Calu3 (cell line): ENCODE data around the gene TNFRSF4. TPM values are rescaled to one million over a fixed set of nuclear protein-coding genes. Genes with fewer than 3 reads are reported as not detected.

Experiments used
- BruUV-seq: library from RNA; stranded (reverse); fragments of 400-500 nt; replicated peaks from 2 replicates; lab custom pipeline; 2021; lab: Mats Ljungman, UMichigan
- CTCF ChIA-PET: fragments of 300-600 bp; sonication (Branson Sonifier 250); formaldehyde crosslinking; loops from one replicate; lab custom pipeline; 2022; ENCODE audit warnings: antibody characterized with exemption; lab: Charles Lee
- DNase-seq: peaks from one replicate; pipeline ENCODE4 v3.0.0; 2022
- H3K27ac Mint-ChIP-seq: one replicate; pipeline ENCODE4 v1.8.0; 2022; ENCODE audit warnings: mixed read lengths; ENCODE audit not compliant: unreplicated experiment
- H3K27me3 Mint-ChIP-seq: one replicate; pipeline ENCODE4 v1.8.0; 2022; ENCODE audit warnings: mixed read lengths; ENCODE audit not compliant: unreplicated experiment
- H3K36me3 Mint-ChIP-seq: one replicate; pipeline ENCODE4 v1.8.0; 2022; ENCODE audit warnings: mild to moderate bottlenecking, moderate library complexity, mixed read lengths; ENCODE audit not compliant: insufficient read depth, unreplicated experiment
- H3K4me1 Mint-ChIP-seq: one replicate; pipeline ENCODE4 v1.8.0; 2022; ENCODE audit warnings: mild to moderate bottlenecking, low read depth, mixed read lengths; ENCODE audit not compliant: unreplicated experiment
- H3K4me3 Mint-ChIP-seq: one replicate; pipeline ENCODE4 v1.8.0; 2022; ENCODE audit warnings: mild to moderate bottlenecking, low read depth, moderate library complexity, mixed read lengths; ENCODE audit not compliant: unreplicated experiment
- H3K9me3 Mint-ChIP-seq: one replicate; pipeline ENCODE4 v1.8.0; 2022; ENCODE audit warnings: low read depth, mixed read lengths; ENCODE audit not compliant: unreplicated experiment
- intact Hi-C: fragments of 100-400 bp; cut with micrococcal nuclease; formaldehyde crosslinking; loops from one replicate; pipeline ENCODE4 v1.10.0; 2022; ENCODE audit not compliant: unreplicated experiment
- total RNA-seq: library from RNA; stranded (reverse); gene quantifications from 2 replicates; pipeline ENCODE4 v1.2.3, GENCODE V29; 2022
- TF ChIP-seq, protein P1 (sequence below): fragments of 200-600 bp; IDR thresholded peaks from one replicate; pipeline ENCODE4 v1.8.0; 2022; ENCODE audit warnings: antibody characterized with exemption; ENCODE audit not compliant: unreplicated experiment

TNFRSF4 gene
- total RNA-seq, 1 experiment from 2014 or later = not detected

DNA sequence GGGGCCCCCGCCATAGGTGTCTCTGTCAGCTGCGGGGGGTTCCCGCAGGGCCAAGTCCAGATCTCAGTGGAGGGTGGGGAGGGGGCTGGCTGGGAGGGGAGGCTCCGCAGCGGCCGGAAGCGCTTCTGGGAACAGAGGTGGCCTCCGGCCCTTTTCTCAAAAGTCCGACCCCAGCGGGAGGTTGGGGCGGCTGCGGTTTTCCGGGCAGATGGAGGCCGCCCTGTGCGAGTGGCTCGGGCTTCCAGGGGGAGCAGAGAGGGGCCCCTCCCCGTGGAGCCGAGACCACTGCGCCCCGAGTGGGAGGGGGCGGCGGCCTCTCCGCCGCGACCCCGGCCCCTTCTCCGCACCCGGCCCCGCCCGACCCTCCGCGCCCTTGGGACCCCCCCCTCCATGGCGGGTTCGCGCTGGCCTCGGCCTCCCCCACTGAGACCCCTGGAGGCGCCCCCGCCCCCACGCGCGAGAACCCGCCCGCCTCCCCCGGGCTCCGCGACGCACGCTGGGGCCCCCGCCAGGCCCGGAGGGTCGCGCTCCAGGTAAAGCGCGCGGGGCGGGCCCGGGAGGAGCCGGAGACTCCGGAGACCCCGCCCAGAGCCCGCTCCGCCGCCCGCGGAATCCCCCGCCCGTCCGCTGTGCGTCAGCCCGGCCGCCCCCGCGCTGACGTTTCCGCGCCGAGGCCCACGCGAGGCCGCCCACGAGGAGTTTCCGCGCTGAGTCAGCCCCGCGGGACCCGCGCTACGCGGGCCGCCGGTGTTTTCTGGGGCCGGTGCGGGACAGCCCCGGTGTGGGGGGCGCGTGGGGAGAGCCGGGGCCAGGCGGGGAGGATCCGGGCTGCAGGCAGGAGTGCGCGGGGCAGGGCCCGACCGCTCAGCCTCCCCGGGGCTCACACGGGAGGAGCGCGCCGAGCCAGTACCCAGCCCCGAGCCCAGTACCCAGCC is 12.8 kb downstream of the TNFRSF4 start:
- Mint-ChIP-seq H3K27ac (no peak overlapping the region), H3K36me3 (no peaks in the 10 kb centered on the region), H3K27me3 (peaks cover 12% of the 10 kb centered on the region), H3K4me1 (no peaks in the 10 kb centered on the region), H3K9me3 (no peaks in the 10 kb centered on the region), H3K4me3 (no peak overlapping the region)
- TF ChIP-seq, protein P1, sequence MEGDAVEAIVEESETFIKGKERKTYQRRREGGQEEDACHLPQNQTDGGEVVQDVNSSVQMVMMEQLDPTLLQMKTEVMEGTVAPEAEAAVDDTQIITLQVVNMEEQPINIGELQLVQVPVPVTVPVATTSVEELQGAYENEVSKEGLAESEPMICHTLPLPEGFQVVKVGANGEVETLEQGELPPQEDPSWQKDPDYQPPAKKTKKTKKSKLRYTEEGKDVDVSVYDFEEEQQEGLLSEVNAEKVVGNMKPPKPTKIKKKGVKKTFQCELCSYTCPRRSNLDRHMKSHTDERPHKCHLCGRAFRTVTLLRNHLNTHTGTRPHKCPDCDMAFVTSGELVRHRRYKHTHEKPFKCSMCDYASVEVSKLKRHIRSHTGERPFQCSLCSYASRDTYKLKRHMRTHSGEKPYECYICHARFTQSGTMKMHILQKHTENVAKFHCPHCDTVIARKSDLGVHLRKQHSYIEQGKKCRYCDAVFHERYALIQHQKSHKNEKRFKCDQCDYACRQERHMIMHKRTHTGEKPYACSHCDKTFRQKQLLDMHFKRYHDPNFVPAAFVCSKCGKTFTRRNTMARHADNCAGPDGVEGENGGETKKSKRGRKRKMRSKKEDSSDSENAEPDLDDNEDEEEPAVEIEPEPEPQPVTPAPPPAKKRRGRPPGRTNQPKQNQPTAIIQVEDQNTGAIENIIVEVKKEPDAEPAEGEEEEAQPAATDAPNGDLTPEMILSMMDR = no peak
- no TSS peak for BruUV-seq
- CTCF ChIA-PET = no interaction called here
- DNase-seq = peak; percentile 35
- intact Hi-C loops = no loop called here

DNA sequence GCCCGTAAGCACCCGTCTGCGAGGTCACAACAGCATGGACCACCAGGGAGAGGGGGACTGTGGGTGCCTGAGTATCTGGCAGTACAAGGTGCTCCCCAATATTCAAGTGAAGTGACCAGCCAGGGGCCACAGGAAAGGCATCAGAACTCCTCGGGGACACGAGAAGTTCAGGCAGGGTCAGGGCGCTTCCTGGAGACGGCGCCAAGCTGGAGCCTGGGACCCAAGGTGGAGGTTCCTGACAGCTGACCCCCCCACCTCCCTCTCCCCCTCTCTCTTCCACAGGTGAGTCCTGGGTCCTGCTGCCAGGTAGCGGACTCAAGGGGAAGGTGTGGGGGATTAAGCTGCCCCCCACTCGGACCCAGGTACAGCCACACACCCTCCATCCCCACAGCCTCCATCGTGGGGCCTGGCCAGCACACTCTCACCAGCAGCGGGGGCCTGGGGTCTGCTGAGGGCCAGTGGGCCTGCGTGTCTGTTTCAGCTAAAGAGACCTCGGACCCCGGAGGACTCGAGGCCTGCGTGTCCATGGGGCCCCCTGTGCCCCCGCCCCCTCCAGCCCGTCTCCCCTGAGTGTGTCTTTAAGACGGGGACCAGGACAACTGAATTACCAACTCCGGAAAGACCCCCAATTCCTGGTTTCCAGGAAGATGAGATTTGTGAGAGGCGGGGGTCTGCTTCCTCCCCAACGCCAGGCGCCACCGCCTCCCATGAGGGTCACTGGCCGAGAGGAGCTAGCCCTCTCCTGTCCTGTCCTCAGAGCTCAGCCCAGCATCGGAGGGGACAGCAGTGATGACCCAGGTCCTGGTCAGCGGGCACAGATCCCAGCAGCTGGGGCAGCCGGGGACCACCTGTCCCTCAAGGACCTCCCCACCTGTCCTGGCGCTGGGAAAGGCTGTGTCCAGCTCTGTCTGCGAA is 13.7 kb downstream of the TNFRSF4 start:
- TF ChIP-seq, protein P1 = no peak

DNA sequence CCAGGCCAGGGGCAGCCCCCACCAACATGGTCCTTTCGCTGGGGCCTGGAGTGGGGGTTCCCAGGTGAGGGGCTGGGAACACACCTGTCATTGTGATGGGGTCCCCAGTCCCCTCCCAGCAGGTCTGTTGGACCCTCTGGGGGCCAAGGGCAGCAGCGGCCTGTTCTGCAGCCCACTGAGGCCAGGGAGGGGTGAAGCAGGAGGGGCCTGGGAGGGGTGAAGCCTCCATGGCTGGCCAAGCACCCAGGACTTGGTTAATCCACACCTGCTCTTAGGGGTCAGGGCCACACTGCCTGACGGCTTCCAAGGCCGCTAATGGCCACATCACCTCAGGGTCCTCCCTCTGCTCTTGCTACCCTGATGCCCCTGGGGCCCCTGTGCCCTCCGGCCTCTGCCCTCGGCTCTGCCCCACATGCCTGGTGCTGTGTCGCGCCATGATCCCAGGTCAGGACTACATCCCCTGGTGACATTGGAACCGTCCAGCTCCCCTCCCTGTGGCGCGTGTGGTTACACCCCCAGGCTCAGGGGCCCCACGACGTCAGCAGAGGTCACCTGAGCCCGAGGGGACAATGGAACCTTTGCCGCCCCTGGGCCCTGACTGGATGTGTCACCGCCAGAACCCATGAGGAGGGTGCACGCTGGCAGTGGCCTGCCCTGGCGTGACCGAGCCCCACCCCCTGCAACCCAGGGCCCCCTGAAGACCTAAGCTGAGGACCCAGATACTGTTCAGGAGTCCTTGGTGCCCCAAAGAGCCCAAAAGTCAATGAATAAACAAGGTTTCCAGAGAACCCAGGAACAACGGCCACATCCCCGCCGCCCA is 14.6 kb downstream of the TNFRSF4 start:
- no peaks in the 10 kb centered on the region for H3K4me1 Mint-ChIP-seq
- TF ChIP-seq, protein P1 = no peak
- peaks cover 12% of the 10 kb centered on the region for H3K27me3 Mint-ChIP-seq
- no peaks in the 10 kb centered on the region for H3K36me3 Mint-ChIP-seq
- DNase-seq = no peak
- H3K4me3 Mint-ChIP-seq = no peak overlapping the region
- H3K9me3 Mint-ChIP-seq = peaks cover 4% of the 10 kb centered on the region
- no TSS peak for BruUV-seq
- intact Hi-C loops = no loop called here
- no peak overlapping the region for H3K27ac Mint-ChIP-seq
- CTCF ChIA-PET = no interaction called here

More for the DNA sequence above, 13.7 kb downstream of the TNFRSF4 start:
- Mint-ChIP-seq H3K27ac (no peak overlapping the region), H3K4me1 (no peaks in the 10 kb centered on the region), H3K4me3 (no peak overlapping the region), H3K9me3 (no peaks in the 10 kb centered on the region), H3K27me3 (peaks cover 12% of the 10 kb centered on the region), H3K36me3 (no peaks in the 10 kb centered on the region)
- no TSS peak for BruUV-seq
- CTCF ChIA-PET = no interaction called here
- DNase-seq = no peak
- intact Hi-C loops = no loop called here
